GM13976 (cell line): ENCODE results near the gene KIF6.

Experiments used
- DNase-seq: peaks from one replicate; pipeline ENCODE4 v3.0.0; 2012; ENCODE audit warnings: low spot score
- CTCF ChIP-seq: IDR thresholded peaks from 2 replicates; pipeline ENCODE4 v1.5.1; 2012; ENCODE audit warnings: borderline replicate concordance, mild to moderate bottlenecking; ENCODE audit not compliant: insufficient read depth; ENCODE audit errors: extremely low read depth, missing control alignments, control extremely low read depth
- in situ Hi-C: fragments of 300-500 bp; cut with MboI; formaldehyde crosslinking; loops from one replicate; pipeline ENCODE4 v1.12.0; 2022; ENCODE audit warnings: low sequenced_read_pairs, mixed read lengths, inconsistent platforms; ENCODE audit not compliant: unreplicated experiment

Gene KIF6

GRCh38 chr6:39590871-39591393 is 134.3 kb downstream of the KIF6 start:
- DNase-seq = no peak
- in situ Hi-C loops = no loop called here
- TF ChIP-seq CTCF = no peak

GRCh38 chr6:39587080-39587479 is 138.1 kb downstream of the KIF6 start:
- no peak for DNase-seq
- in situ Hi-C loops = no loop called here

GRCh38 chr6:39585641-39586040 is 139.6 kb downstream of the KIF6 start:
- DNase-seq = no peak
- TF ChIP-seq CTCF = no peak
- in situ Hi-C loops = no loop called here

More at GRCh38 chr6:39587080-39587479, 138.1 kb downstream of the KIF6 start:
- TF ChIP-seq CTCF = no peak

- TF ChIP-seq CTCF = no peak
- in situ Hi-C loops = no loop called here
- no peak for DNase-seq
Observed at GRCh38 chr6:39577446-39578165, 147.6 kb downstream of the KIF6 start.

- in situ Hi-C loops = no loop called here
- no peak for TF ChIP-seq CTCF
- DNase-seq = no peak
Observed at GRCh38 chr6:39576556-39577303, 148.5 kb downstream of the KIF6 start.

- in situ Hi-C loops = no loop called here
- no peak for TF ChIP-seq CTCF
- no peak for DNase-seq
Observed at GRCh38 chr6:39574991-39575390, 150.2 kb downstream of the KIF6 start.
